Transverse colon (tissue), 4 donors: ENCODE measurements around the gene CDC25B.

Experiments
- CTCF ChIP-seq, 5 experiments: fragments of 200-600 bp in 3 of 5; fragments of 450-650 bp in 2 of 5; sonication (generic) in 3 of 5; IDR thresholded peaks; 1 replicate in 2 of 5; 2 replicates in 3 of 5; pipeline ENCODE4 v1.5.1; 2016 to 2017; ENCODE audit warnings: antibody characterized with exemption in 5 of 5, inconsistent platforms in 3 of 5, mild to moderate bottlenecking in 2 of 5, moderate library complexity in 1 of 5
- EP300 ChIP-seq: sonication (generic); formaldehyde crosslinking; IDR thresholded peaks from one replicate; pipeline ENCODE4 v1.6.1; 2017; ENCODE audit warnings: antibody characterized with exemption, low read depth
- POLR2A ChIP-seq: fragments of 450-650 bp; IDR thresholded peaks from one replicate; pipeline ENCODE4 v1.6.1; 2016; ENCODE audit warnings: antibody characterized with exemption, mild to moderate bottlenecking, moderate library complexity
- POLR2AphosphoS5 ChIP-seq, 3 donors: sonication (generic); formaldehyde crosslinking; IDR thresholded peaks; one replicate each; pipeline ENCODE4 v1.6.1; 2016; ENCODE audit warnings: antibody characterized with exemption in 3 of 3

GRCh38 chr20:3787324-3788014, 8.6 kb upstream of the CDC25B start:
- TF ChIP-seq CTCF (IDR thresholded peaks at IDR 0.05) (no peak), POLR2AphosphoS5 (IDR thresholded peaks at IDR 0.05) (no peak), EP300 (no peak), POLR2A (no peak)
